ENCODE data around the gene ZNF181. TPM values are rescaled to one million over a fixed set of nuclear protein-coding genes. Genes with fewer than 3 reads are reported as not detected.
A peak's percentile ranks its signal among the peaks of the same experiment; 100 is the strongest.
"Not testable (repeated sequence)": the region's sequence is repeated elsewhere in the genome, so short reads cannot be mapped to it uniquely, and the experiment has no call there.

The ZNF181 gene
- total RNA-seq = 10 to 100 TPM; 10.6 to 11.4 TPM

DNA sequence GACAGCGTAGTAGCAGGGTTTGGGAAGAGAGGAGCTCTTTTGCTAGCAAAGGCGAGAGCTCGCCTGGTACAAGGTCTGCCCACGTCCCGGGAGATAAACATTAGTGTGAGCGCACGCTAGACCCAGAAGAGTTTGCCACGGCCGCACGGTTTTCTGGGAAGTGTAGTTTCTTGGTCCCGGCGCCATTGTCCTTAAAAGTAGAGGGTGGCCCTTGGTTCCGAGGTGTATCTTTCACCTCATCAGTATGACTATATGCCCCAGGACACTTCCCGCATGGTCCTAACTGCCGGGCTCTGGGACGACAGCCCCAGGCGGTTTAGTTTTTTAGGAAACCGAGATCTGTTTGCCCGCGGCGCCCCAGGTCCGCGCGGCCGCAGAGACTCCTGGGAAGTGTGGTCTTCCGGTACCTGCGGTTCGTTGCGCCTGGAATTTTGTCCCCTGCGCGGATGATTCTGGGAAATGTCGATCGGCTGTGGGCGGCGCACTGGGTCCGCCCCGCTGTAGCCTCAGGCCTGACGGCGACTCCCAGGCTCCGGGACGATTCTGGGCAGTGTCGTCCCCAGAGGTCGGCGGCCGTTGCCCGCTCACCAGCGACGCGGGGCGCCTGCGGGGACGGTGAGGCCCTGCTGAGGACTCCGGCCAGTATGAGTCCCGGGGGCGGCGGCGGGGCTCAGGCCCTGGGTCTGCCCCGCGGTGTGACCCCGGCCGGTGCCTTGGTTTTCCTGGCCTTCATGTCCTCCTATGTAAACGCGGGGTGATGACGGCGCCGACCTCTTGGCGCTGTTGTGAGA is at the start of gene ZNF181:
ZNF181 (plus strand) TSS at position 498 of the 791 bp plus-strand sequence. CDS start 795 bp downstream, outside the sequence.
- peak; percentile 90 for ATAC-seq (ENCODE audit: low read depth)
- POLR2A ChIA-PET = interaction anchor here (1.1 kb wide), 1 partner anchor 56 kb away, joined by 12 read pairs; the partner anchor contains the start of genes SCGB2B2 and ZNF302
- Mint-ChIP-seq H3K27ac (peak within 1 kb of the TSS; percentile 97), H3K36me3 (peaks cover 14% of the 10 kb centered on the region), H3K4me3 (peak within 1 kb of the TSS; percentile 97), H3K4me1 (peaks cover 19% of the 10 kb centered on the region), H3K9me3 (peaks cover 9% of the 10 kb centered on the region), H3K27me3 (no peaks in the 10 kb centered on the region)
- DNase-seq = peak; percentile 81

DNA sequence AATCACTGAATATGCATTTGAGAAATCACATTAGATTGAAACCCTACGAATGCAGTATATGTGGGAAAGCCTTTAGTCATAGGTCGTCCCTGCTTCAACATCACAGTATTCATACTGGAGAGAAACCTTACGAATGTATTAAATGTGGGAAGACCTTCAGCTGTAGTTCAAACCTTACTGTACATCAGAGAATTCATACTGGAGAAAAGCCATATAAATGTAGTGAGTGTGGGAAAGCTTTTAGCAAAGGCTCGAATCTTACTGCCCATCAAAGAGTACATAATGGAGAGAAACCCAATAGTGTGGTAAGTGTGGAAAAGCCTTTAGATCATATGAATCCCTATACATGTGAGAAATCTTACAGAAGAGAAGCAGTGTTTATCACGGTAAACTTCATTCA is 48.8 kb upstream of the ZNF181 start:
- H3K27ac Mint-ChIP-seq; DNase-seq; ATAC-seq (ENCODE audit: low read depth); POLR2A ChIA-PET; H3K4me1 Mint-ChIP-seq; H3K27me3 Mint-ChIP-seq; H3K4me3 Mint-ChIP-seq: not testable (repeated sequence)
- H3K36me3 Mint-ChIP-seq = peaks cover 48% of the 10 kb centered on the region
- peaks cover 45% of the 10 kb centered on the region for H3K9me3 Mint-ChIP-seq

DNA sequence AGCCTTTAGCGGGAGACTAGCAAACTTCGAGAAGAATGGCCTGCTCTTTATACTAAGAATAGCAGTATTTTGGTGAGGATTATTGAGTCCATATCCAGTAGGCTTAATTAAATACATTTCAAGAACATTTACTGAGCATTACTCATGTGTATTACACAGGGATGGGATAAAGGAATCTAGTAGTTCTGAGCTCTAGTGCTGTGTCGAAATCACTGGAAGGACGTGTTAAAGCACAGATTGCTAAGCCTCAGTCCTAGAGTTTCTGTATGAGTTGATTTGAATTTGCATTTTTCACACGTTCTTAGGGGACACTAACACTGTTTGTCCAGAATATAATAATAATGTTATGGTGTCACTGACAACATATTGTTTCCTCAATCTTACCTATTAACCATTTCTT is 47.6 kb upstream of the ZNF181 start:
- POLR2A ChIA-PET = interaction anchor here (0.6 kb wide), 1 partner anchor 656 kb away, joined by 5 read pairs; no protein-coding TSS in a partner anchor
- Mint-ChIP-seq H3K9me3 (peaks cover 44% of the 10 kb centered on the region), H3K27me3 (peaks cover 5% of the 10 kb centered on the region), H3K36me3 (peaks cover 38% of the 10 kb centered on the region), H3K27ac (no peak overlapping the region), H3K4me3 (no peak overlapping the region), H3K4me1 (no peaks in the 10 kb centered on the region)
- ATAC-seq (ENCODE audit: low read depth) (no peak), DNase-seq (no peak)

DNA sequence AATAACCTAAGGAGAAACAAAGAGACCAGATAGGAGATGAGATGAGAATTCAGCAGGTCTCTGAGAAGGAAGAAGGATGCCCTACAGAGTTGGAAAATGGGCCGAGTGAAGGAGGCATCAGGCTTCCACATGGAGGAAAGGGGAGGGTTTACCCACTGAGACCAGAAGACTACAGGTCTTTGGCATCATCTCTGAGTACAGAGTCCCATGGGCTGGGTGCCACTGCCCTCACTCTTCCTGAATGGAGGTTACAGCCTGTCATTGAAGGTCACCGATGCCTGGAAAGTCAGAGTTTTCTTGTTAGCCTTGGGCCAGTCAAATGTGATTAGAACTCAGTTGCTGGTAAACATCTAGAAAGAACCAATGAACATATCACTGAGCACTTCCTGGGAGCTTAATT is 46.7 kb upstream of the ZNF181 start:
- Mint-ChIP-seq H3K4me1 (no peaks in the 10 kb centered on the region), H3K36me3 (peaks cover 30% of the 10 kb centered on the region), H3K4me3 (no peak overlapping the region), H3K27me3 (peaks cover 8% of the 10 kb centered on the region), H3K9me3 (peaks cover 47% of the 10 kb centered on the region), H3K27ac (no peak overlapping the region)
- ATAC-seq (ENCODE audit: low read depth) = no peak
- no peak for DNase-seq
- POLR2A ChIA-PET = no interaction called here

DNA sequence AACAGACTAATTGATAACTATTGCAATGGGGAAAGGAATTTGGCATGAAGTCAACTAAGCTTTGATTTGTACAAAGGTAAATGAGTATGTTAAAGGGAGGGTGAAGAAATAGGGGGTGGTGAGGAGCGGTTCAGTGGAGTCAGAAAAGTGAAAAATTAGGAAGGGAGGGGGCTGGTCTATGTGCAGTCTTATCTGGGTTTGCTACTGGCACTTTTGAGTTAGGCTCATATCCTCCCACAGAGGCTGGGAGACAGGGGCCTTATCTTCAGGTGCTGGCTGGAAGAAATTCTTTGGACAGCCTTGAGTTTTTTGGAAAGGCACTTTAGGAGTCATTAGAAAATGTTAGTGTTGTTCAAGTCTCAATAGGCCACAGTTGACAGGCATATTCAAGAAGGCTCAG is 45.5 kb upstream of the ZNF181 start:
- POLR2A ChIA-PET = interaction anchor here (0.7 kb wide), 1 partner anchor 1868 kb away, joined by 3 read pairs; no protein-coding TSS in a partner anchor
- ATAC-seq (ENCODE audit: low read depth) = no peak
- Mint-ChIP-seq H3K27me3 (peaks cover 11% of the 10 kb centered on the region), H3K36me3 (peaks cover 19% of the 10 kb centered on the region), H3K9me3 (peaks cover 45% of the 10 kb centered on the region), H3K27ac (no peak overlapping the region), H3K4me3 (no peak overlapping the region), H3K4me1 (no peaks in the 10 kb centered on the region)
- DNase-seq = no peak

DNA sequence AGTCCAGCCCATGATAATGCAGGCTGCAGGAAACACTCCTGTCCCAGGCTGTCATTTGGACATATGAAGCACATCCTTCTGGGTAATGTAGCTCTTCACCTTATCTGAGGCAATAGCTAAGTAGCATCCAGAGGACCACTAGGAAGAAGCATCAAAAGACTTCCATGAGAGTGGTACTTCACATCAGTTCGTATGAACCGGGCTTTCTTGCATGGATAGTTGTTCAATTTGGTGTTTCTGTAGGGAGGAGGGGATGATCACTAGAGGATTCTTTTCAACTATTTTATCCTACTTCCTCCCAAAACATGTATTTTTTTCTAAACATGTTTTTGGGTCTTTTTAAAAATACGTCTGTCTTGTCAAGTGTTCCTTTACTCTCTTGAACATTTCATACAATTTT is 43.7 kb upstream of the ZNF181 start:
- no peak overlapping the region for H3K4me3 Mint-ChIP-seq
- no peak for DNase-seq
- no peaks in the 10 kb centered on the region for H3K4me1 Mint-ChIP-seq
- ATAC-seq (ENCODE audit: low read depth) = no peak
- H3K36me3 Mint-ChIP-seq = peaks cover 5% of the 10 kb centered on the region
- H3K9me3 Mint-ChIP-seq = peaks cover 39% of the 10 kb centered on the region
- H3K27ac Mint-ChIP-seq = no peak overlapping the region
- POLR2A ChIA-PET = no interaction called here
- H3K27me3 Mint-ChIP-seq = peaks cover 11% of the 10 kb centered on the region

DNA sequence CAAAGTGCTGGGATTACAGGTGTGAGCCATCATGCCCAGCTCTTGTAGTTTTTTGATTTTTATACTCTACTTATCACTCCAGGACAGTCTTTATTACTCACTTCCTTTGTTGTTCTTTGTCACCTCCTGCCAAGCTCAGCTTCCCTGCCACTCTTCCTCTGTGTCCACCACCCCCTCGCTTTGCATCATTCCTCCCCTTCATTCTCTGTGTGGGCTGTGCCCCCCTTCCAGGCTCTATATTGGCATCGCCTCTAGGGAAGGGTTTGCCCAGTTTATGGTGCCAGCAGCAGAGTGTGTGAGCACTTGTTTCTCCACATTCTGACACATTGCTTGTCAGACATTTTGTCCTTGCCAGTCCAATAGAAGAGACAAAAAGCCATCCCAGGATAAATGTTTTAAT is 41.5 kb upstream of the ZNF181 start:
- DNase-seq = no peak
- H3K4me1 Mint-ChIP-seq = no peaks in the 10 kb centered on the region
- ATAC-seq (ENCODE audit: low read depth) = no peak
- H3K4me3 Mint-ChIP-seq = no peak overlapping the region
- peaks cover 20% of the 10 kb centered on the region for H3K9me3 Mint-ChIP-seq
- peaks cover 1% of the 10 kb centered on the region for H3K36me3 Mint-ChIP-seq
- POLR2A ChIA-PET = no interaction called here
- peaks cover 11% of the 10 kb centered on the region for H3K27me3 Mint-ChIP-seq
- H3K27ac Mint-ChIP-seq = no peak overlapping the region

DNA sequence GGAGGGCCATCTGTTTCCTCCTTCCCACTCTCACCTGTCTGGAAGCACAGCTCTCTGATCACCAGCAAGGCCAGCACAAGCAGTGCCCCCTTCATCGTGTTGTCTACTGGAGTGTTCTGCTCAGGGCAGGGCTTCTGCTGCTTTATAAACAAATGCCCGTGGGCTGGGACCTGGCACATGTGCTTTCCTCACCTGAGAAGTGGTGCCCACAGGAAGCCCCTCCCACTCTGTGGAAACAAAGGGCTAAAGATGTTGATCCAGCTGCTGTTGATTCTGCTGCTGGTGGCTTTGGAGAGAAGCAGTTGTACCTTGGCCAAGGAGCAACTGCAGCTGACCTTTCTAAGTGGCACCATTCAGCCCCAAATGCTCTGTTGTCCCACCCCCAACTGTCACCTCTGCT is 26.4 kb upstream of the ZNF181 start:
- Mint-ChIP-seq H3K36me3 (peaks cover 1% of the 10 kb centered on the region), H3K4me1 (peaks cover 1% of the 10 kb centered on the region), H3K9me3 (peaks cover 17% of the 10 kb centered on the region), H3K27me3 (peaks cover 4% of the 10 kb centered on the region), H3K27ac (no peak overlapping the region), H3K4me3 (no peak overlapping the region)
- POLR2A ChIA-PET = no interaction called here
- ATAC-seq (ENCODE audit: low read depth) = no peak
- DNase-seq = no peak

DNA sequence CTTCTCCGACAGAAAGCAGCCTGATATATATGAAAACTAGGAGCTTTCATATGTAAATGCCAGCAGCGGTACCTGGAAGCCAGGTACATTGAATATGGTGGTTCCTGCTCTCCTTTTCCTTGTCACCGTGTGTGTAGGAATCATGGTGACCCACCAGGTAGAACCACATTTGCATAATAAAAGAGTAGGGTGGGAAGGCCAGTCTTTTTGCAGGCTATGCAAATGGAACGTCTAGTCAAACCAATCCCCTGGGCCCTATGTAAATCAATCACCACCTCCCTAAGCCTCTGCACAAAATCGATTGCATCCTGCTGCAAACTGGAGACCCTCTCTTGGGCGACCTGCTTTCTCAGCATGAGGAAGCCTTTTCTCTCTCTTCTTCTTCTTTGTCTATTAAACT is 22.2 kb upstream of the ZNF181 start:
- no peak overlapping the region for H3K4me3 Mint-ChIP-seq
- H3K36me3 Mint-ChIP-seq = peaks cover 4% of the 10 kb centered on the region
- DNase-seq (no peak), ATAC-seq (ENCODE audit: low read depth) (no peak)
- POLR2A ChIA-PET = no interaction called here
- H3K27me3 Mint-ChIP-seq = peaks cover 8% of the 10 kb centered on the region
- H3K4me1 Mint-ChIP-seq = peaks cover 1% of the 10 kb centered on the region
- no peak overlapping the region for H3K27ac Mint-ChIP-seq
- peaks cover 19% of the 10 kb centered on the region for H3K9me3 Mint-ChIP-seq

DNA sequence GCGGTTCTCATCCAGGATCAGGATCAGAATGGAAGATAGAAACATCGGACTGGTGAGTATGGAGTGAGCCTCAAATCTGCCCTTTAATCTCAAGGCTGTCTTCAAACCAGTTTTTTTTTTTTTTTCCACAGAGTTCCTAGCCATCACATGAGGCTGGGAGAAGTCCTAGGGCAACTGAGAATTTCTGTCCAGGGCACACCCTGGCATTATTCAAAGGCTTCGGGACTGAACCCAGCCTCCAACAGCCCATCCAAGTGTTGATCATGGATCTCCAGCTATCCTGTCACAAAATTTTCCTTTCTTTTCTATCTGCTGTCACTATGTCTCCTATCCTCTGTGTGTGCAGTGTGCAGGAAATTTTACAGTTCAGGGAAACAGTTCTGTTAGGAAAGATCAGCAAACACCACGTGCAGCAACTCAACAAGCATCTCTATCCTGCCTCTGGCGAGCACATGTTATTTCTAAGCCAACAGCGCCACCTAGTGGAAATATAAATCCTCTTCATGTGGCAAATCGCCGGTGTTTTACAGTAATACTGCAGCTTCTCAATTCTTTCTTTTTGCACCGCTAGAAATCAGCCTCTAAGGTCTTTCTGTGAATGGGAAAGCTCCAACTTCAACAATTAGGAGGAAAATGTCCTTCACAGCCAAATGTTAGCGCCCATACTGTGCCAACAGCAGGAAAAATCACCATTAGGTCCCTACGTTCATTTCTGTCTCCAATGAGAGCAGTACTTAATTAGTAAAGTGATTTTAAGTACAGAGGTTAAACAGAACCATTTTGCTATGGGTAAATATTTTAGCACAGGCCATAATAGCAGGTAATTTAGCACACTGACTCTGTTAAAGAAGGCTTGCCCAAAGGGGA is 21.4 kb upstream of the ZNF181 start:
- no peak overlapping the region for H3K27ac Mint-ChIP-seq
- H3K4me1 Mint-ChIP-seq = peaks cover 1% of the 10 kb centered on the region
- ATAC-seq (ENCODE audit: low read depth) (peak; percentile 45), DNase-seq (no peak)
- peaks cover 9% of the 10 kb centered on the region for H3K27me3 Mint-ChIP-seq
- H3K36me3 Mint-ChIP-seq = peaks cover 4% of the 10 kb centered on the region
- H3K9me3 Mint-ChIP-seq = peaks cover 17% of the 10 kb centered on the region
- no peak overlapping the region for H3K4me3 Mint-ChIP-seq
- POLR2A ChIA-PET = no interaction called here

DNA sequence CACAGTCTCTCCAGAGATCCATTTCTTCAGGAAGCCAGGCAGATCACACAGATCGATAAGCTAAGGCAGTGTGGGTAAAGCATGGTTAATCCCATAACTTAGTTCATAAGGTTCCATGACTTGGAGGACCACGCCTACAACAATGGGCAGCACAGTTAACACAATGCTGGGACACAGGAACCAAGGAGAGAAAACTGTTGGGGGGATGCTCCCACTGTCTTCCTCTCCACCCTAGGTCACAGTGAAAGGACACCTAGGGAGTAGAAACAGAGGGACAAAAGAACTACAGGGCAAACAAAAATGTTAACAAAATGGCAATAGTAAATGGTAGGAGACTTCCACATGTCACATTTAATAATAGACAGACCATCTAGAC is 20.8 kb upstream of the ZNF181 start:
- POLR2A ChIA-PET = no interaction called here
- peaks cover 4% of the 10 kb centered on the region for H3K36me3 Mint-ChIP-seq
- H3K4me3 Mint-ChIP-seq = no peak overlapping the region
- peaks cover 17% of the 10 kb centered on the region for H3K9me3 Mint-ChIP-seq
- DNase-seq (no peak), ATAC-seq (ENCODE audit: low read depth) (no peak)
- peaks cover 9% of the 10 kb centered on the region for H3K27me3 Mint-ChIP-seq
- H3K27ac Mint-ChIP-seq = no peak overlapping the region
- peaks cover 1% of the 10 kb centered on the region for H3K4me1 Mint-ChIP-seq

DNA sequence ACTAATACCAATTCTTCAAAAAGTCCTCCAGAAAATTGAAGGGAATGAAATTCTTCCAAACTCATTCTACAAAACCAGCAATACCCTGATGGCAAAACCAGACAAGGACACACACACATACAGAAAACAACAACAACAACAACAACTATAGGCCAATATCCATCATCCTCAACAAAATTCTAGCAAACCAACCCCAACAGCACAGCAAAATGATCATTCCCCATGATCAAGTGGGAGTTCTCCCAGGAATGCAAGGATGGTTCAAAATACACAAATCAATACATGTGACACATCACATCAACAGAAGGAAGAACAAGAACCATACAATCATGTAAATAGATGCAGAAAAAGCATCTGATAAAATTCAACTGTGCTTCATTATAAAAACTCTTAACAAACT is 18.7 kb upstream of the ZNF181 start:
- DNase-seq (no peak), ATAC-seq (ENCODE audit: low read depth) (no peak)
- Mint-ChIP-seq H3K36me3 (peaks cover 4% of the 10 kb centered on the region), H3K27me3 (peaks cover 13% of the 10 kb centered on the region), H3K4me1 (peaks cover 1% of the 10 kb centered on the region), H3K9me3 (peaks cover 17% of the 10 kb centered on the region), H3K27ac (no peak overlapping the region), H3K4me3 (no peak overlapping the region)
- POLR2A ChIA-PET = no interaction called here

DNA sequence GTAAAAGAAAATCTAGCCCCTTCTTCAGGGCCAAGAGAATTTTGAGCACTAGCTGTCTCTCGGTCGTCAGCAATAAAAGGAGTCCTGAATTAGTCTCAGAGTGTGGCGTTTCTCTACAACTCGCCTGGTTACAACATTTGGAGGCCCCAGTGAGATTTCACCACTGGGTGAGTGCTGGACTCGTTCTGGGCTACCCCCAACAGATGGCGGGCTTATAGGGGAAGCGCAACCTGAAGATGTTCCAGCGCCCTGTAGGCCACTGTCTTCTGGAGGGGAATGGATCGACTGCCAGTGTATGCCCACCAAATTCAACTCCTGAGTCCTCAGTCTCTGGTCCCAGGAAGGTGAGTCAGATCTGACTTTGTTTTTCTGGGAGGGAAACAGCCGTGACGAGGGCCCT is 11.7 kb upstream of the ZNF181 start:
- Mint-ChIP-seq H3K27ac (no peak overlapping the region), H3K27me3 (peaks cover 14% of the 10 kb centered on the region), H3K4me3 (no peak overlapping the region), H3K36me3 (no peaks in the 10 kb centered on the region), H3K9me3 (no peaks in the 10 kb centered on the region), H3K4me1 (no peaks in the 10 kb centered on the region)
- DNase-seq = no peak
- no peak for ATAC-seq (ENCODE audit: low read depth)
- POLR2A ChIA-PET = no interaction called here

Measured in activated naive CD8-positive, alpha-beta T cell treated with anti-CD3 and anti-CD28 coated beads, Interleukin-2, amount 10 ng/mL, durations not matched to agents 7 days and 5 days (primary cell).